Midbrain (tissue), 1 donor: Measurements from ENCODE around the gene MITF.

Source experiments
- DNase-seq: peaks from one replicate; lab custom pipeline; 2025; lab: John Stamatoyannopoulos, UW

MITF gene

DNA sequence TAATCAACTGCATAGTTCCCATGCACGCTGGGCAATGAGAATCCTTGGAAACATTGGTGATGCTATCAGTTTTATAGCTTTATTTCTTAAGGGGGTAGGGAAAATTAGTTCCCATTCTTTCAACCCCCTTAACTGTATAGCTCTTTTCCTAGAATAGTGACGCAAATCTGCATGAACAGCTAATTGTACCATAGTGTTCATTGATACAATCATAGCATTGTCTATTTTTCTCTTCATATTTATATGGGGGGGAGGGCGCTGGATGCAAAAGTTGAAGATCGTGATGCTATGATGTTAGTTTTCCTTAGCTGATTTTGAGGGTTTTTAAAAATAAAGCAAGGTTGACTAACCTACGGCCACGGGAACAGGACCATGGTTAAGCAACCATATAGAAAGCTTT, 227.9 kb downstream of the MITF start:
- DNase-seq = peak; percentile 47

DNA sequence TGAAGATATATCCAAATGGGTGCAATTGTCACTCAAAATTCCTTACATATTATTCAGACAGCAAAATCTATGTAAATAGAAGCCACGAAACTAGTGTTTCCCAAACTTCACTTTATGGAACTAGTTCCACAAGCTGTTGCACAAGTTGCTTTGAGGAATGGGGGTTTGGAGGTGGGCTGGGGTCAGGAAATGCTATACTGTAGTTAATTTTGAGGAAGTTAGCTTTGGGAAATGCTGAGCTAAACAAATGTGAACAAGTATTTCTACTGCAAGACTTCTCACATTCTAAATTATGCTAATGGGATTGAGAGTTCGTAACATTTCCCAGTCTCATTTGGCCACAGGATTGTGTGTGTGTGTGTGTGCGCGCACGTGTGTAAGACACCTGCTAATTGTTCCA, 231.6 kb downstream of the MITF start:
- DNase-seq = no peak

DNA sequence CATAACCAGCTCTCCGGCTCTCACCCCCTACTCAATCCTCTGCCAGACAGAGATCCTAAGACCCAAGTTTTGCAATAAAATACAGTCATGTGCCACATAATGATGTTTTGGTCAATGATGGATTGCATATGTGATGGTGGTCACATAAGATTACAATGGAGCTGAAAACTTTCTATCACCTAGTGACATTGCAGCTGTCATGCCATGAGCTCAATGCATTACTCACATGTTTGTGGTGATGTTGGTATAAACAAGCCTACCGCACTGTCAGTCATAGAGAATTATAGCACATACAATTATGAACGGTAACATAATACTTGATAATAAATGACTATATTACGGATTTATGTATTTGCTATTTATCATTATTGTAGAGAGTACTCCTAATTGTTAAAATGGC, 233.4 kb downstream of the MITF start:
- DNase-seq = no peak

DNA sequence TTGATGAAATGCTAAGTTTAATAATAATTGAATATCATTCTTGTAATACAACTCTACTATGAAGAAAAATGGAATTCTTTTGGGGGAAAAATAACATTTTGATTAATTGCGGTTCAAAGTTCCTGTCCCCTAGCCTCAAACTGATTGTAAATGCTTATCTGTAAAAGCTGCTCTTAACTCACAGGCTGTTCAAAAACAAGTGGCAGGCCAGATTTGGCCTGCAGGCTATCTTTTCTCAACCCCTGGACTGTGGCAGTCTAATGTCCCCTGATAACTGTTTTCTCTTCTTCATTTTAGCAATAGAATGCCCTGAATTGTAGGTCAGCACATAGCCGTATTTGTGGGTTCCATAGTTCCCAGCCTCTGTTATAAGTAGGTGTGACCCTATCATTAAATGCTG, 236.8 kb downstream of the MITF start:
- no peak for DNase-seq

DNA sequence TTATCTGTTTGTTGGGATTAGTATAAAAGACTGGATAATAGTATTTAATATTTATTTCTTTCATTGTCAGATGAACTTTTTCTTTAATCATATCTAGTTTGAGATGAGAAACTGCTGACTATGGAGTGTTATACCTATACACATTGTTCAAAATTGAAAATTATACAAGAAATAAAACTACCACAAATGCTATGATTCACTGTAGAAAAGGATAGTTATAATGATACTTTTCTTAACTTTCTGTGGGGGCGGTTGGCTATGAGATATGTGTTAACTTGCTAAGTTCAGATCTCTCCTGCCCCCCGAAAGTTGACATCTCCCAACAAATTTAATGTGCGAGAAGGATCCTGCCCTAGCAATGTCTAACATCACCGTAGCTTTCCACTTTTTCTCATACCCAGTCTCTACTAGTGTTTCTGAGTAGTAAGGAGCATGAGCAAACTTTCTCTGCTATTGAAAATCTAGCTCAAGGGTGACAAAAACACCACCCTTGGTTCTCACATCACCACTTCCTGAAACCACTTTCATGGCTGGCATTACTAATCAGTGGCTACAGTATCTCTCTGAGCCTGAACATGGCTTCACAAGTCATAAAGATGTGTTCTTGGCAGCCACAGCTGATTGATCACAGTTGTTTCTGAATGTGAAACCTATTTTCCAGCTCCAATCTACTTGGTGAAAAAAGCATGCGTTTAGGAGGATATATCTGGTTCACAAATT, 244.4 kb downstream of the MITF start:
- DNase-seq = no peak

DNA sequence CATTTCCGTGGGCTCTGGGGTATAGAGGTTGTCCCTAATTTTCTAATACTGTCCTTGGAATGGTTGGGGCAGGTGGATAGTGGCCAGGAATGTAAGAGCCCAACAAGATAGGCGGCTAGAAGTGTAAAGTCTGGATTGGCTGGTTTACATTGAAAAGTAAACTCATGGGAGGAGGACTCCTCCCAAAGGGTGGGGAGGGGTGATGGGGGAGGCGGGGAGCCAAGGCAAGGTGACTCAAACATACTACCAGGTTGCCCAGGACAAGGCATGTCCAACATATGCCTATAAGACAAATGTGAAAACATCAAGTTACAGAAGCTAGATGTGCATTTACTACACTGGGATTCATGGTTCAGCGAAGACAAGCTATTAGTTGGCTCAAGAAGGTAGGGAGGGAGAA, 246.0 kb downstream of the MITF start:
- DNase-seq = no peak

DNA sequence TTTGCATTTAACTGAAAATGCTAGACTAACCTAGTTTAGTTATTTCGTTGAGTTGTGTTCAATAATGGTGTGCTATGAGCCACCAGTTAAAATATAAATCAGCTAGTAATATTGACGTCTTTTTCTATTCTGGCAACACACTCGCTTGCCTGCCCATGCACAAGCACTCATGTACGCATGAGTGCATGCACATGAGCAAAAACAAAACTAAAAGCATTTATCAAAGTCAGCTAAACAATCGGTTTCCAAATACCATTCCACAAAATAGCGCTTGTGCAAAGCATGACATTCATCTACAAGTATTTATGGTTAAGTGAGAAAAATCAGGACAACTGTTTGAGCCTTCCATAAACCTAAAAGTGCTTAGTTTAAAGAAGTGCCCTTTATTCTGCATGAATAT, 247.2 kb downstream of the MITF start:
- DNase-seq = no peak

DNA sequence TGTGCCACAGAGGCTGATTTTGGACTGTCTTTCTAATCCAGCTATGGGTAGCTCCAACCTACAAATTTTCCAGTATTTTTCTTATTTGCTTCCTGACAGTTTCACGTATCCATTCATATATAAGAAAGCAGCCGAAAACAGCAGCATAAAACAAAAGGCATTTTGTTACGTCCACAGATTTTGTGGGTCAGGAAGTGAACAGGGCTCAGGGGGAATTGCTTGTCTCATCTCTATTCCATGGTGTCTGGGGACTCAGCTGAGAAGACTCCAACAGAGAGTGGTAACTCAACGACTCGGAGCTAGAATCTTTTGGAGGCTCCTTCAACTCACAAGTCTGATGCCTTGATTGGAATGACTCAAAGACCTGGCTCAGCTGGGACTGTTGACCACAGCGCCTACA, 248.6 kb downstream of the MITF start:
- no peak for DNase-seq

DNA sequence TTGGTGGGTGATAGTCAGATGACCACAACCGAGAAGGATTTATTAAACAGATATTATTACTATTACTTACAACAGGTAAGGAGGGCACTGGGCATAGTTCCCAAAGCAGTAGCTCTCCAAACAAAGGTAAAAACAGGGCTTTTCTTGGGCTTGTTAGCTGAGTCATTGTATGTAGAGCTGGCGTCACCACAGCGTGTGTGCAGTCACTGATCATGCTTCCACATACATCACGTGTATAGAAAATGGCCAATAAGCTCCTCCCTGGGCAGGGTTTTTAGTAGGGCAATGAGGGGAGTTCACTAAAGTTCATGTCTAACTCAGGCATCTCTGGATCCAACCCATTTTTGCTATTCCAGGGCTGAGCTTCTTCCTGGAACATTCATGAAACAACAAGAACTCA, 254.5 kb downstream of the MITF start:
- DNase-seq = no peak

DNA sequence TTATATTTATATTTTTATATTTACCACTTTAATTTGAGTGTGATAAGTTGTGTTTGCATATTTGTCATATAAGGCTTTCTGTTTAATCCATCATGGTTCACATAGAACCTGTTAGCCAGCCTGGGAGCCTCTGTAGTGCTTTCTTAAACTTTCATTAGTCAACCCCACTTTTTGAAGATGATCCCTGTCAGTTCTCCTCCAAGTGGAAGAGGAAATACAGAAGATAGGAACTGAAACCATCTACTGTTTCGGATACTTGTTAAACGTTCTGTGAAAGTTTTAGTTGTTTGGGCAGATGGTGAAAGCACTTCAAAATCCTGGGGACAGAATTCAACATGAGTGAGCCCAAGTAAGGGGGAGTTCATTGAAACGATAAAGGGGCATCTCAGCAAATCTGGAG, 255.7 kb downstream of the MITF start:
- no peak for DNase-seq

DNA sequence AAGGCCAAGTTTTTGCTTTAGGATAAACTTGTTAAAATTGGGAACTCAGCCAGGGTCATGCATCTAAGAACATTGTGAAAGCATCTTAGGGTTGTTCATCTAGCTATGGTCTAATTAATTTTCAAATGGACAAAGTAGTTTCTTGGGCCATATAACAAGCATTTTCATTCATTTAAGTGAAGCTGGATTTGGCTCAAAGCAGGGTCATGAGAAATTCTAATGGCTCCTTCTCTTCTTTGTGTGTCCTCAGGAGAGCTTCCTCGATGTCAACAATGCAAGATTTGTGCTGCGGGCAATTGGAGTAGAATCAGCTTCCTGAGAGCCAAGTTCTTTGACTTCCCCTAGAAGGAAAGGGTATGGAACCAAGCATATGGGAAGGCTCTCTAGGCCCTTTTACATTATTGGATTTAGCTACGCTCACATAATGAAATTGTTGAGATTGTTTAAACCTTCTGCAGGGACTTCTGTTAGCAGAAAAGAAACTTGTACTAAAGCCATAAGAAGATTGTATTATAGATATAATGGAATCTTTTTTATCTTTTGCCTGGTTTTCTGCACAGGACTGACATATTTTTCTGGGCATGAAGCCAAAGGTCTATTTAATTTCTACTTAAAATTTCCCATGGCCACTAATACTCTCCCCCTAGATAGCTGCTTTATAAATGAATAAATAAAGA, 258.5 kb downstream of the MITF start:
- peak; percentile 27 for DNase-seq

DNA sequence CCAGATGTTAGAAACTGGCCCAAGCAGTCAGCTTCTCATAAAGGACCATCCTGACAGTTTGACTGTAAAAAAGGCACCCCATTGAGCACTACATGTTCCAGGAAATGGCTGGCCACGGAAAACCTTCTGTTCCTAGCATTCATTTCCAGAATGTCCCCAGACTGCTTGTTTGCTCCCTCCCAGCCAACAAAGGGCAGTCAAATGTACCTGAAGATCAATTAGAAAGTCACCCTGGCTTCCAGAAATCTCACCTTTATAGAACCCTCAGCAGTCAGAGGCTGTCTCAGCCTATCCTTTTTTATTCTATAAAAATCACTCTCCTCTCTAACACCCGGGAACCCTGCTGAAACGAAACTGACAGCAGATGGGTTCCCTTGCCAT, 259.5 kb downstream of the MITF start:
- DNase-seq = peak; percentile 79

DNA sequence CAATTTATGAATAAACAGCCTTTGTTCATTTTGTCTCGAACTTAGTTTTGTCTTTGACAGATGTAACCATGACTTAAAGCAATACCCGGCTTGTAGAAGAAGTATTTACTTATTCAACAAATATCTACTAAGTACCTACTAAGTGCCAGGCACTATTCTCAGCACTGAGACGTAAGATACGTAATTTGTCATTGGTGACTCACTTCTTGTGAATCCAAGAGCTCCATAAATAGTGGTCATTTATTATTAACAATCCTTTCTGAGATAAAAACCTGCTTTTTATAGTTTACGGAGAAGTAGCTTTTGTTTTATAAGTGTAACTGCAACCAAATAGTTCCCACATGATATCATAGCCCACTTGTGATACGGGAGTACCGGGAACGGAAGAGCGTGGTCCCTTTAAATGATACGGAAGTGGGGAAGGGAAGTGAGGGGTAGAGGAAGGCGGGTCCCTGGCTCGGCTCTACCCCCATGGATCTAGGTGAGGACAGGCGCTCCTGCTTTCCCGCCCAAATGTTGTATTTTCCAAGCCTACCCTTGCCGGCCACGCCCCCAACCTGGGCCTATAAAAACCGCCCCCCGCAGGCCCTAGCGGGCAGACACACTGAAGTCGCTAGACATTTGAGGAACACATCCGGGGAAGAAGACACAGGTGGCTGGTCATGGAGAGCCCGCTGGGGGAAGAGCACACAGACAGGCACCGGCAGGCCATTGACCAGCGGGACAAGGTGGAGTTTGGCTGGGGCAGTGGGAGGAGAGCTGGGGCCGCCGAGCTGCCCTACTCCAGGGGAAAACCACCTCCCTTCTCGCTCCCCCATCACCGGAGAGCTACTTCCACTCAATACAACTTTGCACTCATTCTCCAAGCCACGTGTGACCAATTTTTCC, 260.1 kb downstream of the MITF start, which contains the start of gene SAMMSON:
SAMMSON (plus strand) TSS at position 594 of the 888 bp plus-strand sequence.
- DNase-seq = peak; percentile 79

DNA sequence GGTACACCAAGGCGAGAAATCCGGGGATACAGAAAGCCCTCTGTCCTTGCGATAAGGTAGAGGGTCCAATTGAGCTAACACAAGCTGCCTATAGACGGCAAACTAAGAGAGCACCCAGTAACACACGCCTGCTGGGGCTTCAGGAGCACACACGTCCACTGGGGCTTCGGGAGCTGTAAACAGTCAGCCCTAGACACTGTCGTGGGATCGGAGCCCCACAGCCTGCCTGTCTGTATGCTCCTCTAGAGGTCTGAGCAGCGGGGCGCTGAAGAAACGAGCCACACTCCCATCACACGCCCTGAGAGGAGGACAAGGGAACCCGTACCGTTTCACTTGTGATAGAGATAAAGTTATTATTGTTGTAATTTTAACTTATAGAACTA, 260.8 kb downstream of the MITF start:
- DNase-seq = peak; percentile 49

DNA sequence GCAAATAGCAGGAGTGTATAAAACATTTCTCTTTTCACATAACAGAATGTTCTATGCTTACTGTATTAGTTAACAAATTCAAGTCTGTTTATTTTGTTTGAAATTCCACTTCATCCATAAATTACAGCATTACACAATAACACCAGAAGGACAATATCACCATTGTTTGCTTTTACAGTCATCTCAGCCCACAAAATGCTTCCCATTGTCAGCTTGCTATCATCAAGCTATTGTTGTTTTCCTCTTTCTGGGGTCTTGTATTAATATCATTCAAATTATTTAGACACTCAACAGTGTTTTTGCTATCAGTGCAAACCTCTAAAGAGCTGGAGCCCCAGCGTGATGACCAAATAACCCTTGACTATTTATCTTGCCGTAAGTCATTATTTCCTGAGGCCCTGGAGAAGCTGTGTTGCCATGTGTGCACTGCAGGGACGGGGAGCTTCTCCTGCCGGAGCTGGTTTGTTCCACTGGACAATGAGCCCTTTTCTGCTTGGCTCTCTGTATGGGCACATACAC, 261.4 kb downstream of the MITF start:
- DNase-seq = peak; percentile 88

DNA sequence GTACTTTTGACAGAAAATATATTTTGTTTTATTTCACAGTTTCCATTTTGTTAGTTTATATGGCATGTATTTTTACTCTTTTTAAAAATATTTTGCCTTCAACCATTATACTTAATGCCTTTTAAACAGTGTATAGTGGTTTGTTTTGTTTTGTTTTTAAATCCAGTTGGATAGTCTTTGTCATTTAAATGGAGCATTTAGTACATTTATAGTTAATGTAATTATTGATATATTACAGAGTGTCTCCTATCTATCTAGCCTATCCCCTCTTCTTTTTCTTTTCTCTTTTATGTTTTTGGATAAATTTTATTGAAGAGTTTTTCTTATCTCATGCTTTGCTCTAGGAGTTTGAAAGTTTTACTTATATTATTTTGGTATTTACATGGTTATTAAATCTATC, 263.9 kb downstream of the MITF start:
- no peak for DNase-seq

DNA sequence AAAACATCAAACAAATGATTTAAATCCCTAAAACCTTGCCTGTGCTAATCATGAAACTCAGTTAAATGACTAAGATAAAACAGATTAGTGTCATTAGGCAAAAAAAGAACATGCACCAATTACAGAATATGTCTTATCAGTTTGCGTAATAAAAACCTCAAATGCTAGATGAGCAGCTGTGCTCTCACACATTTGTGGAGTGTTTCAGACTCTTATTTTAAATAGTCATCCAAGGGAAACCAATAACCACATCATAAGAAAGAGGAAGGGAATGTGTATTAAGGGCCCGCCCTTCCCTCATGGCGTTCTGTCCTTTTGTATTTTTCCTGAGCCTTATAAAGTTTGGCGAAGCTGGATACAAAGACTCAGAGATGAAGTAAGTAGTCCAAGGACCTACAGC, 266.8 kb downstream of the MITF start:
- DNase-seq = no peak

DNA sequence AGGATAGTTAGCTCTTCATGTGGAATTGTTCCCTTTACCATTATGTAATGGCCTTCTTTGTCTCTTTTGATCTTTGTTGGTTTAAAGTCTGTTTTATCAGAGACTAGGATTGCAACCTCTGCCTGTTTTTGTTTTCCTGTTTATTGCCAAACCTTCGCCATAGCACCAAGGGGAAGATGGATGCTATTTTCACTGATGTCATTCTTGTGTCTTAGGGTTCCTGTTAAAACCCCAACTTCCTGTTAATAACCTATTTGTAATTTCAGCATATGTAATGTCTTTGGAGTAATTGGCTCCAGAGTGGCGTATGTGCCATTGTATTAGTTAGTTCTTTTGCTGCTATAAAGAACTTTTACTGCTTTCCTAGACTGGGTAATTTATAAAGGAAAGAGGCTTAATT, 271.1 kb downstream of the MITF start:
- no peak for DNase-seq

DNA sequence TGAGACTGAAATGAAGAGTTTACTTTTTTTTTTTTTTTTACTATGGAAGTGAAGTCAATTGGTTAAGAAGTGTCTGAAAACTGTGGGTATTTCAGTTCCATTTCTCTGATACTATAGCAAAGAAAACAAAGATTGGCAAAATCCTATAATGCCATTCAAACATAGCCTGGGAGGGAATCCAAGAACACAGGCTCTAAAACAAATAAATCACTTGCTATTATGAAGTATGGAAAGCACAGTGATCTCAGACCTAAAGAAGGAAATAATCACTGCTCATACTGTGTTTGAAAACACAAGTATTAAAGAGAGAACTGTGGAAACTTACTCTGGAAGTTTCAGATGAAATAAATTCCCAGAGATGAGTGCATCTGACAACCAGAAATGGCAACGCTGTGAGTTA, 272.3 kb downstream of the MITF start:
- no peak for DNase-seq
